H9 (cell line): ENCODE measurements around the gene PDPK1. TPM values are rescaled to one million over a fixed set of nuclear protein-coding genes. Genes with fewer than 3 reads are reported as not detected.
A peak's percentile ranks its signal among the peaks of the same experiment; 100 is the strongest.

Experiments
- DNase-seq: peaks from one replicate; pipeline ENCODE4 v3.0.0-alpha.2; 2017
- H2AFZ ChIP-seq: one replicate; pipeline ENCODE4 v1.6.1; 2013; ENCODE audit warnings: mild to moderate bottlenecking, low read length, control low read depth, moderate library complexity
- H2AK5ac ChIP-seq: 2 replicates; pipeline ENCODE4 v1.6.1; 2013; ENCODE audit warnings: low read length, control low read depth, mixed read lengths; ENCODE audit not compliant: insufficient read length
- H2BK120ac ChIP-seq: one replicate; pipeline ENCODE4 v1.6.1; 2013; ENCODE audit warnings: low read depth, mild to moderate bottlenecking, low read length, control low read depth, inconsistent platforms; ENCODE audit not compliant: poor library complexity, severe bottlenecking
- H2BK12ac ChIP-seq: 2 replicates; pipeline ENCODE4 v1.6.1; 2013; ENCODE audit warnings: low read length, control low read depth, mixed read lengths, low read depth; ENCODE audit not compliant: insufficient read length
- H2BK15ac ChIP-seq: 2 replicates; pipeline ENCODE4 v1.6.1; 2013; ENCODE audit warnings: low read depth, low read length, control low read depth
- H2BK20ac ChIP-seq: one replicate; pipeline ENCODE4 v1.6.1; 2013; ENCODE audit warnings: low read depth, mild to moderate bottlenecking, low read length, control low read depth, inconsistent platforms; ENCODE audit not compliant: poor library complexity, severe bottlenecking
- H2BK5ac ChIP-seq: 2 replicates; pipeline ENCODE4 v1.6.1; 2013; ENCODE audit warnings: low read length, control low read depth, mixed read lengths; ENCODE audit not compliant: insufficient read length
- H3K14ac ChIP-seq: 2 replicates; pipeline ENCODE4 v1.6.1; 2013; ENCODE audit warnings: low read length, control low read depth; ENCODE audit not compliant: insufficient read depth
- H3K18ac ChIP-seq: 2 replicates; pipeline ENCODE4 v1.6.1; 2013; ENCODE audit warnings: low read depth, mild to moderate bottlenecking, mixed read lengths, low read length, control low read depth; ENCODE audit not compliant: insufficient read length
- H3K23ac ChIP-seq: 2 replicates; pipeline ENCODE4 v1.6.1; 2013; ENCODE audit warnings: low read length, control low read depth, mixed read lengths, low read depth; ENCODE audit not compliant: insufficient read length
- H3K23me2 ChIP-seq: 2 replicates; pipeline ENCODE4 v1.6.1; 2013; ENCODE audit warnings: low read depth, mild to moderate bottlenecking, mixed read lengths, low read length, control low read depth; ENCODE audit not compliant: insufficient read length, poor library complexity, severe bottlenecking
- H3K27ac ChIP-seq: 2 replicates; pipeline ENCODE4 v1.5.1; 2013; ENCODE audit warnings: low read length, control low read depth, mixed read lengths, low read depth; ENCODE audit not compliant: insufficient read length
- H3K27me3 ChIP-seq: 2 replicates; pipeline ENCODE4 v1.6.1; 2013; ENCODE audit warnings: low read length, control low read depth, inconsistent platforms; ENCODE audit not compliant: insufficient read depth
- H3K4ac ChIP-seq: 2 replicates; pipeline ENCODE4 v1.6.1; 2013; ENCODE audit warnings: low read depth, mild to moderate bottlenecking, control low read depth, inconsistent platforms, low read length, moderate library complexity
- H3K4me1 ChIP-seq: 2 replicates; pipeline ENCODE4 v1.6.1; 2013; ENCODE audit warnings: low read length, control low read depth, inconsistent platforms; ENCODE audit not compliant: insufficient read depth
- H3K4me2 ChIP-seq: 2 replicates; pipeline ENCODE4 v1.6.1; 2013; ENCODE audit warnings: low read length, control low read depth, mixed read lengths; ENCODE audit not compliant: insufficient read length, insufficient read depth
- H3K56ac ChIP-seq: 2 replicates; pipeline ENCODE4 v1.6.1; 2013; ENCODE audit warnings: low read depth, mild to moderate bottlenecking, mixed read lengths, low read length, control low read depth; ENCODE audit not compliant: insufficient read length
- H3K79me1 ChIP-seq: 2 replicates; pipeline ENCODE4 v1.6.1; 2013; ENCODE audit warnings: low read depth, mild to moderate bottlenecking, moderate library complexity, low read length, control low read depth, inconsistent platforms; ENCODE audit not compliant: insufficient read depth, poor library complexity, severe bottlenecking
- H3K79me2 ChIP-seq: 2 replicates; pipeline ENCODE4 v1.6.1; 2013; ENCODE audit warnings: low read length, control low read depth, inconsistent platforms; ENCODE audit not compliant: insufficient read depth
- H3K9ac ChIP-seq: 2 replicates; pipeline ENCODE4 v1.6.1; 2013; ENCODE audit warnings: low read length, control low read depth, mixed read lengths; ENCODE audit not compliant: insufficient read length; ENCODE audit errors: extremely low read depth
- H3K9me3 ChIP-seq: one replicate; pipeline ENCODE4 v1.6.1; 2013; ENCODE audit warnings: low read depth, low read length, inconsistent platforms; ENCODE audit not compliant: control insufficient read depth
- H3T11ph ChIP-seq: one replicate; pipeline ENCODE4 v1.6.1; 2013; ENCODE audit warnings: mild to moderate bottlenecking, low read length, control low read depth, inconsistent platforms
- H4K20me1 ChIP-seq: one replicate; pipeline ENCODE4 v1.6.1; 2013; ENCODE audit not compliant: control insufficient read depth, insufficient read length, insufficient read depth
- H4K5ac ChIP-seq: 2 replicates; pipeline ENCODE4 v1.6.1; 2013; ENCODE audit warnings: low read depth, mild to moderate bottlenecking, mixed read lengths, low read length, control low read depth; ENCODE audit not compliant: insufficient read length
- H4K8ac ChIP-seq: replicated peaks from 2 replicates; pipeline ENCODE4 v1.6.1; 2013; ENCODE audit warnings: low read length, control low read depth, mixed read lengths, low read depth; ENCODE audit not compliant: insufficient read length
- H4K91ac ChIP-seq: 2 replicates; pipeline ENCODE4 v1.6.1; 2013; ENCODE audit warnings: low read depth, mild to moderate bottlenecking, moderate library complexity, mixed read lengths, low read length, control low read depth; ENCODE audit not compliant: insufficient read length
- H3K27ac Mint-ChIP-seq, 3 experiments: 2 replicates in 2 of 3; 3 replicates in 1 of 3; pipeline ENCODE4 v1.8.0; 2020 to 2021; ENCODE audit warnings: mixed read lengths in 3 of 3, mild to moderate bottlenecking in 1 of 3, moderate library complexity in 1 of 3
- H3K27me3 Mint-ChIP-seq: 2 replicates; pipeline ENCODE4 v1.8.0; 2021; ENCODE audit warnings: low read depth, mild to moderate bottlenecking, moderate library complexity, mixed read lengths
- H3K36me3 Mint-ChIP-seq, 3 experiments: 2 replicates in 2 of 3; 3 replicates in 1 of 3; pipeline ENCODE4 v1.8.0; 2020 to 2021; ENCODE audit warnings: low read depth in 3 of 3, mixed read lengths in 3 of 3; ENCODE audit not compliant: insufficient read depth in 1 of 3
- H3K4me1 Mint-ChIP-seq, 2 experiments: 2 replicates each; pipeline ENCODE4 v1.8.0; 2020; ENCODE audit warnings: mixed read lengths in 2 of 2
- H3K4me3 Mint-ChIP-seq, 2 experiments: 2 replicates in 1 of 2; 3 replicates in 1 of 2; pipeline ENCODE4 v1.8.0; 2020 to 2021; ENCODE audit warnings: mild to moderate bottlenecking in 2 of 2, mixed read lengths in 2 of 2, moderate library complexity in 1 of 2
- H3K9me3 Mint-ChIP-seq, 2 experiments: 2 replicates in 1 of 2; 3 replicates in 1 of 2; pipeline ENCODE4 v1.8.0; 2020; ENCODE audit warnings: mild to moderate bottlenecking in 2 of 2, mixed read lengths in 2 of 2, moderate library complexity in 1 of 2
- WGBS: extraction: QIAGEN DNeasy Blood & Tissue Kit; methylation state at CpG from one replicate; pipeline ENCODE4 v1.1.7; 2013; ENCODE audit warnings: missing lambda C conversion rate, low lambda C conversion rate, mixed read lengths; ENCODE audit not compliant: insufficient read length; ENCODE audit errors: extremely low coverage; 5-methylcytosine and 5-hydroxymethylcytosine counted together
- total RNA-seq: library from RNA; stranded (reverse); gene quantifications from 2 replicates; pipeline ENCODE4 v1.2.1, GENCODE V29; 2021
- TF ChIP-seq, protein P1 (sequence below): fragments of 200-600 bp; sonication (generic); conservative IDR thresholded peaks from 3 replicates; pipeline ENCODE4 v1.8.0; 2021; ENCODE audit warnings: antibody characterized with exemption, mild to moderate bottlenecking

Gene PDPK1
- total RNA-seq, 1 experiment from 2014 or later = 32.8 TPM

DNA sequence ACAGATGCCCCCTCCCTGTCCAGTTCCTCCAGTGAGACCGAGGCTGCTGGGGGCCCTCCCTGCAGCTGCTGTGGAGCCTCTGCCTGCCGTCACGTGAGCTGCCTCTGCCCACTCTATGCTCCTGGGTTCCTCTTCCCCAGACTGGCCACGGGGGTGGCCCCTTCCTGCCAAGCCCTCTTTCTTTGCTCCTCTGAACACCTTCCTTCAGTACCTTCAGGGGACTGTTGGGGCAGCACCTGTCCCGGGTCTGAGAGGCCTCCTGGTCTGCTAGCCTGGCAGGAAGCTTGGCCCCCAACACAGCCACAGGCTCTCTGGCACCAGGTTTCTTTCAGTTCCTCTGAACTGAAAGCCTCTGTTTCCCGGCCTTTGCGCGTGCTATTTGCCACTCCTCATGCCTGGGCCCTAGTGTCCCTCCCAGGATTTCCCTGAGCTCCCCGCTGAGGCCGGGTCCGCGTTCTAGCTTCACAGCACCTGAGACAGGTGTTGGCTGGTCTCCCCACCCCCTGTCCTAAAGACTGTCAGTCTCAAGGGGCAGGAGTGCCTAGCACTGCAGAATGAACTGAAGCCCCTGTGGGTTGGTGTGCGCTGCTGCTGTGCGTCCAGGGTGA is 30.7 kb upstream of the PDPK1 start:
- TF ChIP-seq, protein P1, sequence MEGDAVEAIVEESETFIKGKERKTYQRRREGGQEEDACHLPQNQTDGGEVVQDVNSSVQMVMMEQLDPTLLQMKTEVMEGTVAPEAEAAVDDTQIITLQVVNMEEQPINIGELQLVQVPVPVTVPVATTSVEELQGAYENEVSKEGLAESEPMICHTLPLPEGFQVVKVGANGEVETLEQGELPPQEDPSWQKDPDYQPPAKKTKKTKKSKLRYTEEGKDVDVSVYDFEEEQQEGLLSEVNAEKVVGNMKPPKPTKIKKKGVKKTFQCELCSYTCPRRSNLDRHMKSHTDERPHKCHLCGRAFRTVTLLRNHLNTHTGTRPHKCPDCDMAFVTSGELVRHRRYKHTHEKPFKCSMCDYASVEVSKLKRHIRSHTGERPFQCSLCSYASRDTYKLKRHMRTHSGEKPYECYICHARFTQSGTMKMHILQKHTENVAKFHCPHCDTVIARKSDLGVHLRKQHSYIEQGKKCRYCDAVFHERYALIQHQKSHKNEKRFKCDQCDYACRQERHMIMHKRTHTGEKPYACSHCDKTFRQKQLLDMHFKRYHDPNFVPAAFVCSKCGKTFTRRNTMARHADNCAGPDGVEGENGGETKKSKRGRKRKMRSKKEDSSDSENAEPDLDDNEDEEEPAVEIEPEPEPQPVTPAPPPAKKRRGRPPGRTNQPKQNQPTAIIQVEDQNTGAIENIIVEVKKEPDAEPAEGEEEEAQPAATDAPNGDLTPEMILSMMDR = 0 out of 3 replicates have a peak, but pooled peaks have one; percentile 14
- H3K4me2 ChIP-seq = no peak overlapping the region
- H4K20me1 ChIP-seq = no peaks in the 10 kb centered on the region
- no peak overlapping the region for H3K23ac ChIP-seq
- no peak overlapping the region for H3K9ac ChIP-seq
- no peak overlapping the region for H2BK12ac ChIP-seq
- H4K91ac ChIP-seq = no peak overlapping the region
- Mint-ChIP-seq H3K36me3 (no peaks in the 10 kb centered on the region), H3K9me3 (no peaks in the 10 kb centered on the region), H3K27ac (peak overlapping the region in 1 of 3 experiments; percentile 18; a peak in 1 of 7 replicates), H3K27me3 (peaks cover 2% of the 10 kb centered on the region), H3K4me1 (peaks cover 12 to 24% of the 10 kb centered on the region in 2 experiments), H3K4me3 (no peak overlapping the region)
- no peak overlapping the region for H2BK120ac ChIP-seq
- no peak overlapping the region for H3K56ac ChIP-seq
- H2AK5ac ChIP-seq = no peak overlapping the region
- no CpG with 5 or more reads among the region's 14 CpGs for WGBS
- H4K5ac ChIP-seq = no peak overlapping the region
- no peak overlapping the region for H3K27ac ChIP-seq
- no peak overlapping the region for H3K4ac ChIP-seq
- DNase-seq = no peak
- H3K9me3 ChIP-seq = no peaks in the 10 kb centered on the region
- H3T11ph ChIP-seq = no peak overlapping the region
- H2BK15ac ChIP-seq = no peak overlapping the region
- H3K18ac ChIP-seq = no peak overlapping the region
- no peak overlapping the region for H2BK20ac ChIP-seq
- H4K8ac ChIP-seq = no peak overlapping the region
- no peaks in the 10 kb centered on the region for H3K79me1 ChIP-seq
- no peaks in the 10 kb centered on the region; the same call in 1 of the 2 replicates for H3K4me1 ChIP-seq
- no peak overlapping the region for H2AFZ ChIP-seq
- no peak overlapping the region for H3K14ac ChIP-seq
- H2BK5ac ChIP-seq = no peak overlapping the region
- H3K23me2 ChIP-seq = no peaks in the 10 kb centered on the region
- no peaks in the 10 kb centered on the region for H3K79me2 ChIP-seq
- H3K27me3 ChIP-seq = no peaks in the 10 kb centered on the region
